Activated T-helper 2 cell treated with anti-CD3 and anti-CD28 coated beads, Interferon-gamma antibody, Interleukin-2, Interleukin-4, amounts not matched to agents 10 μg/mL and 5 μg/mL and 100 μg/mL, durations not matched to agents 14 hours and 24 hours and 36 hours (primary cell): ENCODE results near the gene GPSM1. TPM values are rescaled to one million over a fixed set of nuclear protein-coding genes. Genes with fewer than 3 reads are reported as not detected.

Experiments
- DNase-seq: peaks from one replicate; pipeline ENCODE4 v3.0.0; 2021; ENCODE audit warnings: low spot score
- H3K27ac Mint-ChIP-seq: one replicate; pipeline ENCODE4 v1.8.0; 2021; ENCODE audit warnings: mixed read lengths
- H3K27me3 Mint-ChIP-seq: one replicate; pipeline ENCODE4 v1.8.0; 2021; ENCODE audit warnings: low read depth, mixed read lengths
- H3K36me3 Mint-ChIP-seq: one replicate; pipeline ENCODE4 v1.8.0; 2021; ENCODE audit warnings: low read depth, mixed read lengths
- H3K4me1 Mint-ChIP-seq: one replicate; pipeline ENCODE4 v1.8.0; 2021; ENCODE audit warnings: low read depth, mixed read lengths
- H3K4me3 Mint-ChIP-seq: one replicate; pipeline ENCODE4 v1.8.0; 2021; ENCODE audit warnings: low read depth, mild to moderate bottlenecking, moderate library complexity, mixed read lengths
- H3K9me3 Mint-ChIP-seq: one replicate; pipeline ENCODE4 v1.8.0; 2021; ENCODE audit warnings: mixed read lengths
- intact Hi-C: fragments of 100-400 bp; cut with micrococcal nuclease; formaldehyde crosslinking; loops from one replicate; pipeline ENCODE4 v1.15.1; 2023
- total RNA-seq: library from RNA; stranded (reverse); gene quantifications from 2 replicates; pipeline ENCODE4 v1.2.3, GENCODE V29; 2022

Gene GPSM1
- total RNA-seq, 1 donor from 2014 or later: 25.8 TPM

DNA sequence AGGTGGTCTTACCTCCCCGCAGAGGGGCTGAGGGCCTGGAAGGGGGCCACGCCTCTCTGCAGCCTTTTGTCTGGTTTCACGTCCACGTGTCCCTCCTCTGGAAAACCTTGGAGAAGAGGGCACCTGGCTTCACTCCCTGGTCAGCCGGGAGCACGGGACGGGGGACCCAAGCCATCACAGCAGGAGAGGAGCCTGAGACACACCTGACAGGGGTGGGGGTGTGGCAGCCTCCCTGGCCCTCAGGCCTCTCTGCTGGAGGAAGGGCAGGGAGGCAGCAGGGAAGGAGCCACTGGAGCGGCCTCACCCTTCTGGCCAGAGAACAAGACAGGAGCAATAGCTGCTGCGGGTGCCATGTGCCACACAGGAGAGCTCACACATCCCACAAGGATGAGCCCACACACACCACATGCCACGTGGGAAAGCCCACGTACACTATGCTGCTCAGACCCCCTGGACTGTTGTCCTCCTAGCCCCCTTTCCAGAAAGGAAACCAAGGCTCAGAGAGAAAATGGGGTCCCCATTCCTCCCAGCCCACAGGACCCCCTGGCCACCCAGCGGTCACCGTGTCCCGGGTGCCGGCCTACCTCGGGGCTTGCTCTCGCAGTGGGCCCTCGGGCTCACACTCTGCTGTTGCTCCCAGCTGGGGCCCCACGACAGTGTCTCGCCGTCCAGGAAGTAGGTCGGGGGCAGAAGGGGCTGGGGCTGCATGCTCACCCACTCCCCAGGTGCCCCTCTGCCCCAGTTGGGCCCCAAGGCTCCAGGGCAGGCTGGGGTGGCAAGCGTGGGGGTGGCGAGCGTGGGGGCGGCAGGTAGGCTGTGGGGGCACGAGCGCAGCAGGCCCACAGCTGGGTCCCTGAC lies 41.6 kb upstream of the GPSM1 start:
- Mint-ChIP-seq H3K36me3 (no peaks in the 10 kb centered on the region), H3K27ac (no peak overlapping the region), H3K27me3 (no peaks in the 10 kb centered on the region), H3K9me3 (no peaks in the 10 kb centered on the region), H3K4me1 (peaks cover 3% of the 10 kb centered on the region), H3K4me3 (no peak overlapping the region)
- intact Hi-C loops: no loop called here
- no peak for DNase-seq

DNA sequence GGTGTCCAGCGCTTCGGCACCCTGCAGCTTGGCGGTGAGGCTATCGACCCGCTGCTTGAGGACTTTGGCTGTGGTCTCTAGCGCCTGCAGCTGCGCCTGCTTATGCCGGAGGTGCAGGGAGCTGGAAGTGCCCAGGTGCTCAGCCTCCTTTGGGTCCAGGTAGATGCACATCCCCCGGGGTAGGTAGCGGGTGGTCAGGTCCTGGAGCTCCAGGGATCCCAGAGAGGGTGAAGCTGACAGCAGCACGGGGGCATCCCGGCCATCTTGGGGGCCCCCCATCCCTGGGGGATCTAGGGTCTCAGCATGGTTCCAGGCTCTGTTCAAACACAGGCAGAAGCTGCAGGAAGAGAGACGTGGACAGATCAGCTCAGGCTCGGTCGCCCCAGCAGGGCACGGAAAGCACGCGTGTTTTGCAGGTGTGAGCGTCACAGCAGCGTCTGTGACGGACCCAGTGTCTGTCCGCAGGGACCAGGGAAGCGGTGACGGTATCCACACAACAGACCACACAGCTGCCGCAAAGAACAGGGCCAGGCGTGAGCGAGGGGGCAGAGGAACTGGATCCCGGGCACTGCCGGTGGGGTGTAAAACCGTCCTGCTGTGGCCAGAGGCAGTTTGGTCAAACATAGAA lies 40.9 kb upstream of the GPSM1 start:
- Mint-ChIP-seq H3K9me3 (no peaks in the 10 kb centered on the region), H3K27ac (no peak overlapping the region), H3K4me3 (no peak overlapping the region), H3K27me3 (no peaks in the 10 kb centered on the region), H3K4me1 (peaks cover 3% of the 10 kb centered on the region), H3K36me3 (no peaks in the 10 kb centered on the region)
- no peak for DNase-seq
- intact Hi-C loops: no loop called here

DNA sequence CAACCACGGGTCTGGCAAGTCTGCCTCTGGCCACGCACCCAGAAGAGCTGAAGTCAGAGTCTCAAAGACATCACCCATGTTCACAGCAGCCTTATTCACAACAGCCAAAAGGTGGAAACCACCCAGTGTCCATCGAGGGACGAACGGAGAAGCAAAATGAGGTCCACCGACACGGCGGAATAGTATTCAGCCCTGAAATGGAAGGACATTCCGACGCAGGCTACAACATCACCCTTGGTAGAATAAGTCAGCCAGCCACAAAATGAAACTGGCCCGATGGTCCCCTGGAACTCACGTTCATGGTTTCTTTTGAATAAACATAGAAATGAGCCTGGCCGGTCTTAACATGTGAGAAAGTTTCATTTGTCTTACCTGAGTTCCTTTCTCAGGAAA lies 40.4 kb upstream of the GPSM1 start:
- Mint-ChIP-seq H3K27ac (no peak overlapping the region), H3K27me3 (no peaks in the 10 kb centered on the region), H3K9me3 (no peaks in the 10 kb centered on the region), H3K36me3 (no peaks in the 10 kb centered on the region), H3K4me1 (peaks cover 3% of the 10 kb centered on the region), H3K4me3 (no peak overlapping the region)
- intact Hi-C loops: no loop called here
- DNase-seq: no peak

DNA sequence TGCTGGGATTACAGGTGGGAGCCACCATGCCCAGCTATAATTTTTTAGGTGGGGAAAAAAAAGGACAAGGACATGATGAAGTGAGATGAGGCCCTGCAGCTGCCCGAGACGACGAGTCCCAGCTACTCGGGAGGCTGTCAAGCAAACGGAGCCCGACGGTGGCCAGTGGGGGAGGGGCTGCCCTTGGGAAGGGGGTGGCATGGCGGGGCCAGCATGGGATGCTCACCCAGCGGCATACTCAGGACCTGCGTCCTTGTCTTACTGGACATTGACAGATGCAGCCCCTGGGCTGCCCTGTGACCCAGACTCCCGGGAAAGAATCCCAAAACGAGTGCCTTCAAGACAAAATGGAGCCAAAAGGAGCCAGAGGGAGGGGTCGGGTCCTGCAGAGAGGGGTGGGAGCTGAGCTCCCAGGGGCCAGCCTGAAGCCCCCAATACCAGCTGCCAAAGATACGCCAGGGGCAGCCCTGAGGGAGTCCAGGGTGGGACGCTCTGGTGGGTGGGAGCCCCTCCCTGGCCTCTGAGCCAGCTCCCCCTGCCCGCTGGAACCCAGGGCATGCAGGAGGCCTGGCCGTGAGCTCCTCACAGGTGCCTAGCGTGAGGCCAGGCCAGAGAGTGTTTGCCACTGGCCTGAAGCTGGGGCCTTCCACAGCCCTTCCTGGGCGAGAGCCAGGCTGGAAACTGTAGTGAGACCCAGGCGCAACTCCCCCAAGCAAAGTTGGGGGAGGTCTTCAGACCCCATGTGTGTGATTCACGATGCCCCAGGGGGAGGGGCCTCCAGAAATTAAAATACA lies 39.2 kb upstream of the GPSM1 start:
- Mint-ChIP-seq H3K4me1 (peaks cover 3% of the 10 kb centered on the region), H3K4me3 (no peak overlapping the region)

DNA sequence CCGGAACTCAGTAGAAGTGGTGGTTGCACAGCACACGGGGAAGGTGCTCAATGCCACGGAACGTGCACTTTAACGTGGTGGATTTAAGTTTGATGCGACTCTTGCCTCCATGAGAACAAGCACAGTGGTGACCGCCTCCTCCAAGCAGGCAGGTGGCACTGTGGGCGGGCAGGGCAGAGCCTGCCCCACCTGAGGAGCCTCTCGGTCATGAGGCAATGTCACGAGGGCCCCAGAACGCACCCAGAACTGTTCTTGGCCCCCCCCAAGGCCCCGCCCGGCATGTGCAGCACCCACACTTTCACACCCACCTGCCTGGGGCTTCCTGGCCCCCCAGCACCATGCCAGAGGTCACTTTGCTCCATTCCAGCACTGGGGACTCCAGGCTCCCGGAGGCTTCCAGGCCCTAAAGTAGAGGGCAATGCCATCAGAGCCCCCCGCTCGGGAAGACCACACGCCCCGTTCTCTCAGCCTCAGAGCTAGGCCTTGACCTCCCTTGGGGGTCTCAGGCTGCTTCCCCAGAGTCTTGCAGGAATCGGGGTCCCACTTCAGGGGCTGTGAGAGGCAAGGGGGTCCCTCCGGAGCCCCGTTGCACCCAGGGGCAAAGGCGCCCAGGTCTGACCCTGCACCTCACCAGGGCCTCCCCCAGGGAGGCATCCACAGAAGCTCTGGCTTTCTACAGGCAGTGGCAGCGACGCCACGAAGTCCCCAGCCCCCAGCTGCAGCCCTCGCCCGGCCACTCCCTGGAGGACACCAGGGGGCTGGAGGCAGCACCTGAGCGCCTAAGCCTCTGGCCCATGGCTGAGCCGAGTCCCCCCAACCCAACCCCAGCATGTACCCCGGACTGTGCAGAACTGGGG lies 37.5 kb upstream of the GPSM1 start:
- H3K36me3 Mint-ChIP-seq: no peaks in the 10 kb centered on the region
- intact Hi-C loops: no loop called here
- no peaks in the 10 kb centered on the region for H3K4me1 Mint-ChIP-seq
- no peak overlapping the region for H3K27ac Mint-ChIP-seq
- no peaks in the 10 kb centered on the region for H3K27me3 Mint-ChIP-seq
- no peak for DNase-seq
- H3K9me3 Mint-ChIP-seq: no peaks in the 10 kb centered on the region
- H3K4me3 Mint-ChIP-seq: no peak overlapping the region

More for the DNA sequence above, 39.2 kb upstream of the GPSM1 start:
- no peaks in the 10 kb centered on the region for H3K9me3 Mint-ChIP-seq
- no peaks in the 10 kb centered on the region for H3K27me3 Mint-ChIP-seq
- intact Hi-C loops: no loop called here
- no peak for DNase-seq
- H3K27ac Mint-ChIP-seq: no peak overlapping the region
- no peaks in the 10 kb centered on the region for H3K36me3 Mint-ChIP-seq

DNA sequence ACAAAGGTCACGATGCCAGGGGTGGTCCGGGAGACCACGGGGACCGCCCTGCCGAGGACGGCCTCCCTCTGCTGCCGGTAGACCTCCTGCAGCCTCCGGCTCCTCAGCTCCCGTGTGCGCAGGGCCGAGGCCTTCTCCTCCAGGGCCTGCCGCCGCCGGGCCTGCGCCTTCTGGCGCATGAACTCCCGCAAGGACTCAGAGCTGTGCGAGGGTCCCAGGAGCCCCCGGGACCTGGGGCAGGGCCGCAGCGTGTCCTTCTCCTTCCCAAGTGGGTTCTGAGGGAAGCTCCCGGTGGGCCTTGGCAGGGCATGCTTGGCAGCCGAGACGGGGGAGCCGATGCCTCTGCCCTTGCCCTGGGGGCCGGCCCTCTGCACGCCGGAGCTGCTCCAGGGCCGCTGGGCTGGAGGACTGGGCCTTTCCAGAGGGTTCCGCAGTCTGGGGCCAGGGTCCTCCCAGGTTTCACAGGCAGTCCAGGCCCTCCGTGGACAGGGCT lies 36.8 kb upstream of the GPSM1 start:
- Mint-ChIP-seq H3K4me1 (no peaks in the 10 kb centered on the region), H3K9me3 (no peaks in the 10 kb centered on the region), H3K36me3 (no peaks in the 10 kb centered on the region), H3K27ac (no peak overlapping the region), H3K27me3 (no peaks in the 10 kb centered on the region), H3K4me3 (no peak overlapping the region)
- intact Hi-C loops: no loop called here
- no peak for DNase-seq

DNA sequence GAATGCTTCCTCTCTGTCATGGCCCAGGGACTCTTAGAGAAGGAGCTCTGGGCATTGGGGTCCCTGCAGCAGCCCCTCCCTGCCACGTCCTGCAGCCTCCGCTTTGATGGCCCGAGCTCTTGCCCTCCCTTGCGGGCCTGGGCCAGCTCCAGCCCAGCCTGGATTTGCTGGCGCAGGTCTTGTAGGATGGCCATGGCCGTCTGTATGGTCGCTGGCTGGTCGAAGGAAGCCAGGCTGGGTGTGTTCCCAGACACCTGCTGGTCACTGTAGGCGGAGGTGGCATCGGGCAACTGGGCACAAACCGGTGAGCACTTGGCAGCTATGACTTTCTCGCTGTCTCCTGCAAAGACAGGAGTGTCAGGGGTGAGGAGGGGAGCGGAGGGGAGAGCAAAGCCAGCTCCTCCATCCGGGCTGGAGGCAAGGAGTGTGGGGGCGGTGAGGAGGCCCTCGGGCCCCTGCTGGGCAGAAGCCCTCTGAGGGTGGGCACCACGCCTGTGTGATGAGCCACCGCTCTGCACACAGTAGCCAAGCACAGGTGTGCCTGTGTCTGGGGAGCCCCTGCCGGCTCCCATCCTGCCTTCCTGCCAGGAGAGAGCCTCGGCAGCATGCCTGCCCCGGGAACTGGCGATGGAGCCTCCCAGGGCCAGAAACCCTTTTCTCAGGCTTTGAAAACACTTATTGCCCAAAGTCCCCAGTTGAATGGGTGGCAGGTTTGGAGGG lies 35.9 kb upstream of the GPSM1 start:
- Mint-ChIP-seq H3K36me3 (no peaks in the 10 kb centered on the region), H3K27ac (no peak overlapping the region), H3K27me3 (no peaks in the 10 kb centered on the region), H3K4me1 (no peaks in the 10 kb centered on the region), H3K9me3 (no peaks in the 10 kb centered on the region), H3K4me3 (no peak overlapping the region)
- intact Hi-C loops: no loop called here
- DNase-seq: no peak

DNA sequence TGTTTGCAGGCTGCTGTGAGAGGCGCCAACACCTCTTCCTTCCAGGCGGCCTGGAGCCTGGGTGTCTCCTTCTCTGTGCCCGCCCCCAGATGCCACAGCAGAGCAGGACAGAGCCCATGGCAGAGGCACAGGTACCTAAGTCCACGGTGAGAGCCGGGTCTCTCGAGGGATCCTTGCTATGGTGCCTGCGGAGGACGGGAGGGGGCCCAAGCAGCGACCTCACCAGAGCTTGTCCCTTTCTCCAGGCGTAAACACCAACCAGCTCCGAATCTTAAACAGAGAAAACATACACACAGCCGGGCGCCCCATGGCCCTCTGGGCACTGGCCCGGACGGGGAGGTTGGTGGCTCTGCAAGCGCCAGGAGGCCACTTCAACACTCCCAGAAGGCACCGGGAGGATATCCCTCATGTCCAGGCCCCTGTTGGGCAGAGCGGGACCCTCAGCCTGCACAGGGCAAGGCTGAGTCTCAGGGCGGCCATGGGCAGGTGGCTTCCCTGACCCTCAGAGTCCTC lies 35.3 kb upstream of the GPSM1 start:
- no peaks in the 10 kb centered on the region for H3K9me3 Mint-ChIP-seq
- H3K36me3 Mint-ChIP-seq: no peaks in the 10 kb centered on the region
- no peaks in the 10 kb centered on the region for H3K27me3 Mint-ChIP-seq
- intact Hi-C loops: no loop called here
- DNase-seq: no peak
- H3K27ac Mint-ChIP-seq: no peak overlapping the region
- H3K4me1 Mint-ChIP-seq: no peaks in the 10 kb centered on the region
- no peak overlapping the region for H3K4me3 Mint-ChIP-seq

DNA sequence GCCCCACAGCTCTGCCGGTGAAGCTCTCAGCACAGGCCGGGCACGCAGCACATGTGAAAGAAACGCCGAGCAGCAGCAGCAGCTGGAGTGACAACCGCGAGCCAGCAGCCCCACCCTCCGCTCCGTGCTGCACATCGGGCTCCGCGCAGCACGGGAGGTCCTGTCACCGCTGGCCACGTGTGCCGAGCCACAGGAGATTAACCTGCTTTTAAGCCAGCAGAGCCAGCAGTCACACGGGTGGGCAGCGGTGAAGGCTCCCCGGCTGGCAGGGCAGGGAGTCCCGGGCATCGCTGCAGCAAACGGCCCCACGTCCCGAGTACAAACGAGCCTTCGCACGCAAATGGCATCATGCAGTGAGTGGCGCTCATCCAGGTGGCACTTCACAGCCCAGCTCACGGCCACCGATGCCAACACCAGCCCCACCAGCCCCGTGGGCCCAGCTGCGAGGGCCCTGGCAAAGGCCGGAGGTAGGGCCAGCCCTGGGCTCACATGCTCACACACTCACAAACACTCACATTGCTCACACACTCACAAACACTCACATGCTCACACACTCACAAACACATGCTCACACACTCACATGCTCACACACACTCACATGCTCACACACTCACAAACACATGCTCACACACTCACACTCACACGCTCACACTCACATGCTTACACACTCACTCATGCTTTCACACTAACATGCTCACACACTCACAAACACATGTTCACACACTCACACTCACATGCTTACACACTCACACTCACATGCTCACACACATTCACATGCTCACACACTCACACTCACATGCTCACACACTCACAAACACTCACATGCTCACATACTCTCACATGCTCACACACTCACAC lies 34.5 kb upstream of the GPSM1 start:
- no peaks in the 10 kb centered on the region for H3K9me3 Mint-ChIP-seq
- H3K27ac Mint-ChIP-seq: no peak overlapping the region
- intact Hi-C loops: no loop called here
- H3K27me3 Mint-ChIP-seq: no peaks in the 10 kb centered on the region
- no peak overlapping the region for H3K4me3 Mint-ChIP-seq
- no peak for DNase-seq
- H3K36me3 Mint-ChIP-seq: no peaks in the 10 kb centered on the region
- no peaks in the 10 kb centered on the region for H3K4me1 Mint-ChIP-seq

DNA sequence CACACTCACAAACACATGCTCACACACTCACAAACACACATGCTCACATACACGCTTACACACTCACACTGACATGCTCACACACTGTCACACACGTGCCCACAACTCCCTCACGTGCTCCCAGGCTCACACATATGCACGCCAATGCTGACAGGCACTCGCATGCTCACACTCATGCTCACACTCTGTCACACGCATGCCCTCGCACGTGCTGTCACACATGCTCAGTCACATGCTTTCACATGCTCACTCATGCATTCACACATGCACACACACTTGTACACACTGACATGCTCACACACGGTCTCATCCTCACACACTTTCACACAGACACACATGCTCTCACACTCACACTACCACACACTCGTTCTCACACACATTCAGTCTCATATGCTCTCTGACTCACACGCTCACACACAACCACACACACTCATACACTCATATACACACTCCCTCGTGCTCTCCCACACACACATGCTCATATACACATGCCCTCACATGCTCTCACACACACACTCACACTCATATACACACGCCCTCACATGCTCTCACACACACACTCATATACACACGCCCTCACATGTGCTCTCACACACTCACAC lies 33.8 kb upstream of the GPSM1 start:
- H3K4me3 Mint-ChIP-seq: no peak overlapping the region
- H3K4me1 Mint-ChIP-seq: no peaks in the 10 kb centered on the region
- no peaks in the 10 kb centered on the region for H3K9me3 Mint-ChIP-seq

DNA sequence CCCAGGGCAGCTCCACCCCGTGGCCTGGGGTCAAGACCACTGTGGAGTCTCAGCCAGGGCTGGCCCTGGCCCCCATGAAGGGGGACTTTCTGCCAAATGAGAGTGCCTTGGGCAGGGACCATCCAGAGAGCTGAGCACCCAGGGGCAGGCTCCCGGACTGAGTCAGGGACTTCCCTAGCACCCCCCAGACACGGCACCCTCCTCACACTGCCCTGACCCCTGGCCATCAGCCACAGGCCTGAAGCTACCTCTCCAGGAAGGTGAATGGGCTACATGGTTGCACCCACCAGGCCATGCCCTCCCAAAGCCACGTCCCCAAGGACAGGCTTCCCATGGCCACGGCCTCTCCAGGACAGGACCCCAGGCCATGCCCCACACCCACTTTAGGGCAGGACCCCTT lies 32.9 kb upstream of the GPSM1 start:
- H3K36me3 Mint-ChIP-seq: no peaks in the 10 kb centered on the region
- intact Hi-C loops: no loop called here
- no peaks in the 10 kb centered on the region for H3K4me1 Mint-ChIP-seq
- no peak overlapping the region for H3K4me3 Mint-ChIP-seq
- no peaks in the 10 kb centered on the region for H3K9me3 Mint-ChIP-seq
- no peak for DNase-seq
- no peaks in the 10 kb centered on the region for H3K27me3 Mint-ChIP-seq
- no peak overlapping the region for H3K27ac Mint-ChIP-seq

More for the DNA sequence above, 33.8 kb upstream of the GPSM1 start:
- intact Hi-C loops: no loop called here
- no peaks in the 10 kb centered on the region for H3K36me3 Mint-ChIP-seq
- DNase-seq: no peak
- no peak overlapping the region for H3K27ac Mint-ChIP-seq
- no peaks in the 10 kb centered on the region for H3K27me3 Mint-ChIP-seq
